ENCODE measurements around the gene FAM184B.

GRCh38 chr4:17709763-17710068, 71.7 kb downstream of the FAM184B start:
- TF ChIP-seq ERG (CRISPR knock-in tag; IDR thresholded peaks at IDR 0.05) (no peak), GABPB1 (CRISPR knock-in tag; IDR thresholded peaks at IDR 0.05) (no peak), CTCF (IDR thresholded peaks at IDR 0.05) (no peak)

Data from WTC11 (cell line).